H1 (cell line): ENCODE results near the gene POGLUT2. TPM values are rescaled to one million over a fixed set of nuclear protein-coding genes. Genes with fewer than 3 reads are reported as not detected.

Experiments
- CTCF ChIA-PET: fragments of 300-600 bp; sonication (Branson Sonifier 250); formaldehyde crosslinking; loops from one replicate; lab custom pipeline; 2021; ENCODE audit not compliant: partially characterized antibody; lab: Charles Lee
- POLR2A ChIA-PET: fragments of 300-600 bp; sonication (Branson Sonifier 250); formaldehyde crosslinking; loops from one replicate; lab custom pipeline; 2021; ENCODE audit warnings: inconsistent platforms; ENCODE audit not compliant: partially characterized antibody; lab: Charles Lee
- DNase-seq, 2 experiments: peaks; one replicate each; pipeline versions ENCODE4 v3.0.0 to v3.0.0-alpha.2; 2010 to 2022; ENCODE audit warnings: low spot score in 2 of 2, low read depth in 1 of 2, mixed read lengths in 1 of 2
- FAIRE-seq: peaks from 2 replicates; lab custom pipeline; 2011; peaks lifted over from hg19 to GRCh38; lab: Jason Lieb, UNC
- H2AFZ ChIP-seq: 2 replicates; pipeline ENCODE4 v1.8.1; 2012; ENCODE audit warnings: low read length, inconsistent platforms
- H2AK5ac ChIP-seq: 2 replicates; pipeline ENCODE4 v1.6.1; 2013; ENCODE audit warnings: low read depth, low read length
- H2BK120ac ChIP-seq: replicated peaks from 2 replicates; pipeline ENCODE3; 2013; ENCODE audit warnings: low read depth, low read length, inconsistent platforms
- H2BK12ac ChIP-seq: 2 replicates; pipeline ENCODE4 v1.6.1; 2013; ENCODE audit warnings: low read depth, low read length
- H2BK15ac ChIP-seq: 2 replicates; pipeline ENCODE4 v1.6.1; 2013; ENCODE audit warnings: low read length
- H2BK20ac ChIP-seq: 2 replicates; pipeline ENCODE4 v1.6.1; 2013; ENCODE audit warnings: low read length
- H2BK5ac ChIP-seq: 2 replicates; pipeline ENCODE4 v1.6.1; 2013; ENCODE audit warnings: low read depth, low read length
- H3K14ac ChIP-seq: 2 replicates; pipeline ENCODE4 v1.6.1; 2013; ENCODE audit warnings: inconsistent platforms; ENCODE audit not compliant: insufficient read length
- H3K18ac ChIP-seq: 2 replicates; pipeline ENCODE4 v1.6.1; 2013; ENCODE audit warnings: low read length; ENCODE audit errors: extremely low read depth
- H3K23ac ChIP-seq: 2 replicates; pipeline ENCODE4 v1.6.1; 2013; ENCODE audit warnings: inconsistent platforms; ENCODE audit not compliant: insufficient read length
- H3K23me2 ChIP-seq: 2 replicates; pipeline ENCODE4 v1.6.1; 2013; ENCODE audit warnings: low read depth, low read length
- H3K27ac ChIP-seq: 2 replicates; pipeline ENCODE4 v1.6.1; 2011; ENCODE audit warnings: low read depth, low read length, inconsistent platforms
- H3K27me3 ChIP-seq, 4 experiments: replicated peaks in 1 of 4; 1 replicate in 1 of 4; 2 replicates in 3 of 4; pipeline versions ENCODE4 v1.6.1 to v1.8.1; 2011 to 2013; ENCODE audit warnings: low read length in 3 of 4, mild to moderate bottlenecking in 3 of 4, inconsistent platforms in 2 of 4, mixed read lengths in 2 of 4, moderate library complexity in 1 of 4; ENCODE audit not compliant: control insufficient read depth in 3 of 4, insufficient read depth in 3 of 4; ENCODE audit errors: extremely low read depth in 1 of 4
- H3K36me3 ChIP-seq, 4 experiments: 2 replicates each; pipeline versions ENCODE4 v1.6.1 to v1.8.1; 2011 to 2013; ENCODE audit warnings: mild to moderate bottlenecking in 4 of 4, low read length in 3 of 4, moderate library complexity in 2 of 4, control low read depth in 1 of 4, inconsistent platforms in 1 of 4; ENCODE audit not compliant: insufficient read depth in 4 of 4, control insufficient read depth in 2 of 4
- H3K4ac ChIP-seq: replicated peaks from 2 replicates; pipeline ENCODE3; 2013; ENCODE audit warnings: low read length, low read depth, mixed read lengths, inconsistent platforms; ENCODE audit not compliant: insufficient read length
- H3K4me1 ChIP-seq, 4 experiments: replicated peaks in 1 of 4; 1 replicate in 1 of 4; 2 replicates in 3 of 4; pipeline versions ENCODE4 v1.6.1 to v1.8.1; 2011 to 2013; ENCODE audit warnings: low read length in 3 of 4, inconsistent platforms in 2 of 4, mixed read lengths in 1 of 4; ENCODE audit not compliant: insufficient read depth in 4 of 4, control insufficient read depth in 3 of 4
- H3K4me2 ChIP-seq, 2 experiments: 2 replicates each; pipeline versions ENCODE4 v1.6.1 to v1.8.1; 2011 to 2013; ENCODE audit warnings: low read depth in 2 of 2, low read length in 2 of 2, control low read depth in 1 of 2, inconsistent platforms in 1 of 2, mild to moderate bottlenecking in 1 of 2; ENCODE audit not compliant: insufficient read depth in 1 of 2
- H3K4me3 ChIP-seq, 4 experiments: fragments of 200-600, 300-600 bp in 1 of 4; sonication (generic), shearing (Covaris generic), sonication (Bioruptor Twin) in 1 of 4; 2 replicates each; pipeline versions ENCODE4 v1.5.1 to v1.8.1; 2011 to 2016; ENCODE audit warnings: low read length in 4 of 4, low read depth in 3 of 4, control low read depth in 2 of 4, inconsistent platforms in 2 of 4, mild to moderate bottlenecking in 2 of 4, mixed read lengths in 1 of 4, moderate library complexity in 1 of 4; ENCODE audit not compliant: insufficient read depth in 2 of 4; ENCODE audit errors: extremely low read depth in 1 of 4
- H3K56ac ChIP-seq: replicated peaks from 2 replicates; pipeline ENCODE3; 2013; ENCODE audit warnings: low read depth, mild to moderate bottlenecking, mixed read lengths, low read length, inconsistent platforms; ENCODE audit not compliant: insufficient read length
- H3K79me1 ChIP-seq: 2 replicates; pipeline ENCODE4 v1.6.1; 2013; ENCODE audit warnings: low read depth, low read length, control low read depth
- H3K79me2 ChIP-seq, 2 experiments: 2 replicates each; pipeline versions ENCODE4 v1.6.1 to v1.8.1; 2012 to 2013; ENCODE audit warnings: low read length in 2 of 2, mild to moderate bottlenecking in 2 of 2, inconsistent platforms in 1 of 2; ENCODE audit not compliant: insufficient read depth in 2 of 2, control insufficient read depth in 1 of 2
- H3K9ac ChIP-seq, 4 experiments: replicated peaks in 1 of 4; 1 replicate in 1 of 4; 2 replicates in 3 of 4; pipeline versions ENCODE4 v1.6.1 to v1.8.1; 2011 to 2013; ENCODE audit warnings: low read depth in 3 of 4, low read length in 3 of 4, control low read depth in 2 of 4, mild to moderate bottlenecking in 2 of 4, moderate library complexity in 2 of 4, inconsistent platforms in 1 of 4; ENCODE audit errors: extremely low read depth in 1 of 4
- H3K9me3 ChIP-seq, 2 experiments: 2 replicates each; pipeline versions ENCODE4 v1.6.1 to v1.8.1; 2012 to 2013; ENCODE audit warnings: mild to moderate bottlenecking in 2 of 2, moderate library complexity in 2 of 2, control low read depth in 1 of 2, inconsistent platforms in 1 of 2, low read depth in 1 of 2, low read length in 1 of 2, mixed read lengths in 1 of 2; ENCODE audit not compliant: insufficient read depth in 2 of 2
- H4K20me1 ChIP-seq, 2 experiments: replicated peaks in 1 of 2; 2 replicates each; pipeline versions ENCODE3 to v1.8.1; 2011 to 2013; ENCODE audit warnings: inconsistent platforms in 2 of 2, low read length in 2 of 2, mild to moderate bottlenecking in 1 of 2; ENCODE audit not compliant: insufficient read depth in 2 of 2, control insufficient read depth in 1 of 2
- H4K5ac ChIP-seq: 2 replicates; pipeline ENCODE4 v1.6.1; 2013; ENCODE audit warnings: low read length, low read depth, mixed read lengths, inconsistent platforms; ENCODE audit not compliant: insufficient read length
- H4K8ac ChIP-seq: 2 replicates; pipeline ENCODE4 v1.8.0; 2013; ENCODE audit warnings: mild to moderate bottlenecking, moderate library complexity, low read length, inconsistent platforms; ENCODE audit not compliant: insufficient read depth; ENCODE audit errors: extremely low read depth
- H4K91ac ChIP-seq: replicated peaks from 2 replicates; pipeline ENCODE3; 2013; ENCODE audit warnings: low read length, mixed read lengths, inconsistent platforms; ENCODE audit not compliant: insufficient read length
- BRCA1 ChIP-seq: IDR thresholded peaks from 2 replicates; pipeline ENCODE4 v1.6.1; 2012; ENCODE audit warnings: low read depth, low read length, improper control_type of control experiment
- CEBPB ChIP-seq: IDR thresholded peaks from 2 replicates; pipeline ENCODE4 v1.6.1; 2012; ENCODE audit warnings: low read depth, low read length
- CHD2 ChIP-seq: IDR thresholded peaks from 2 replicates; pipeline ENCODE4 v1.6.1; 2012; ENCODE audit warnings: low read length, improper control_type of control experiment
- CREB1 ChIP-seq: IDR thresholded peaks from 2 replicates; pipeline ENCODE4 v1.6.1; 2012; ENCODE audit warnings: inconsistent platforms
- EZH2 ChIP-seq: fragments of 200-600 bp; sonication (generic); IDR thresholded peaks from 2 replicates; pipeline ENCODE4 v1.7.1; 2012; ENCODE audit warnings: low read depth, mild to moderate bottlenecking, moderate library complexity, low read length, inconsistent platforms; ENCODE audit not compliant: severe bottlenecking
- GABPA ChIP-seq: IDR thresholded peaks from 2 replicates; pipeline ENCODE4 v1.6.1; 2011; ENCODE audit warnings: mild to moderate bottlenecking, low read length, moderate library complexity, borderline replicate concordance; ENCODE audit not compliant: insufficient read depth
- GTF2F1 ChIP-seq: IDR thresholded peaks from 2 replicates; pipeline ENCODE4 v1.6.1; 2012; ENCODE audit warnings: low read depth, low read length, improper control_type of control experiment, borderline replicate concordance
- KDM5A ChIP-seq: fragments of 200-600 bp; IDR thresholded peaks from 2 replicates; pipeline ENCODE4 v1.7.1; 2012; ENCODE audit warnings: mild to moderate bottlenecking, low read length, inconsistent platforms, mixed read lengths
- POLR2A ChIP-seq, 2 experiments: IDR thresholded peaks; 1 replicate in 1 of 2; 2 replicates in 1 of 2; pipeline ENCODE4 v1.6.1; 2011; ENCODE audit warnings: low read depth in 2 of 2, low read length in 2 of 2, mild to moderate bottlenecking in 2 of 2; ENCODE audit errors: control extremely low read depth in 1 of 2
- SAP30 ChIP-seq: fragments of 300-600 bp; sonication (generic); IDR thresholded peaks from 2 replicates; pipeline ENCODE4 v1.7.1; 2012; ENCODE audit warnings: low read length, moderate library complexity, mild to moderate bottlenecking, inconsistent platforms; ENCODE audit not compliant: insufficient read depth, insufficient replicate concordance
- YY1 ChIP-seq: IDR thresholded peaks from 2 replicates; pipeline ENCODE4 v1.6.1; 2011; ENCODE audit warnings: low read depth, mild to moderate bottlenecking, low read length
- ZNF274 ChIP-seq: IDR thresholded peaks from 2 replicates; pipeline ENCODE4 v1.7.0; 2012; ENCODE audit warnings: low read length, borderline replicate concordance; ENCODE audit errors: extremely low read depth
- WGBS, 2 experiments: shearing (Covaris generic) in 1 of 2; methylation state at CpG; one replicate each; pipeline versions ENCODE4 v1.1.6 to v1.1.7; 2013 to 2015; ENCODE audit warnings: low lambda C conversion rate in 2 of 2, mixed read lengths in 2 of 2, inconsistent platforms in 1 of 2, low coverage in 1 of 2, missing lambda C conversion rate in 1 of 2; ENCODE audit not compliant: insufficient replicate concordance in 2 of 2, insufficient coverage in 1 of 2, insufficient read length in 1 of 2; ENCODE audit errors: extremely low coverage in 1 of 2, missing lambda C conversion rate in 1 of 2; 5-methylcytosine and 5-hydroxymethylcytosine counted together
- polyA plus RNA-seq, 7 experiments: library from polyadenylated mRNA; depleted of rRNA in 3 of 7; stranded (reverse) in 5 of 7; unstranded in 2 of 7; fragments of >200 nt in 5 of 7; fragments of 200-250 nt in 2 of 7; gene quantifications; 1 replicate in 5 of 7; 2 replicates in 1 of 7; 4 replicates in 1 of 7; pipeline versions ENCODE4 v1.2.1 to v1.2.3, GENCODE V29; 2011 to 2013; ENCODE audit warnings: missing spikeins in 2 of 7, mixed read lengths in 2 of 7
- total RNA-seq: library from RNA; stranded (reverse); fragmentation: NEBNext Ultra II Directional; extraction: Animal tissue kit (Norgen Biotek cat#: 25700); gene quantifications from 2 replicates; pipeline ENCODE4 v1.2.1, GENCODE V29; 2021

POGLUT2 gene
- total and polyA plus RNA-seq, 2 of the 8 experiments (the other 6 are each of a cell fraction or from before 2014, with no cell fraction given) = 9.9 to 22.3 TPM

DNA sequence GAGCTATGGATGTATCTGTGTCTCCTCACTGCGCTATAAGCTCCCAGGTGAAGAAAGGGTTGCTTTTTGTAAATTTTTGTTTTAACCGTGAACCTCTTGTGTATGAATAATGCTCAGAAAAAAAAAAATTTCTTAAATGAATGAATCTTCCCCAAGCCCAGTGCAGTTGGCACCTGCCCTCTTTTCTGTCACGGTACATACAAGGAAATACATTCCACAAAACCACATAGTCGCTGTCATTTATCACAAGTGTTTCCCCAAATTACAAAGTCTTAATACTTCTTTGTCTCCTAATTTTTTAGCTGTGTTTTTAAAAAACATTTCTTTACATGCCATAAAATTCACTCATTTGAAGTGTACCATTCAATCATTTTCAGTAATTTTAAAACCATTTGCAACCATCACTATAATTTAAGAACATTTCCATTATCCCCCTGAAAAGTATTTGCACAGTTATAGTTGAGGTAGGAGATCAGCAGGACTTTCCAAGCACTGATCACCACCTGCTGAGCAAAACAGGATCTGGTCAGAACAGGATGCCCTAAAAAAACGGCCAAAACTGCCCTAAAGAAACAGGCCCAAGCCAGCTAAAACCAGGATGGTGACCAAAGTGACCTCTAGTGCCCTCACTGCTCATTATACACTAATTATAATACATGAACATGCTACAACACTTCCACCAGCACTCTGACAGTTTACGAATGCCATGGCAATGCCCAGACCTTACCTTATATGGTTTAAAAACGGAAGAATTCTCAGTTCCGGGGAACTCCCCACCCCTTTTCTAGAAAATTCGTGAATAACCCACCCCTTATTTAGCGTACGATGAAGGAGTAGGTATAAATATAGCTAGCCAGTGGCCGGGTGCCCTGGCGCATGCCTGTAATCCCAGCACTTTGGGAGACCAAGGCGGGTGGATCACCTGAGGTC lies 23.9 kb downstream of the POGLUT2 start:
- Histone ChIP-seq H2BK20ac (no peak overlapping the region), H3K18ac (no peak overlapping the region), H3K27ac (no peak overlapping the region), H3K9ac (no peak overlapping the region), H4K20me1 (peaks cover 0 to 2% of the 10 kb centered on the region in 2 experiments), H3K36me3 (no peaks in the 10 kb centered on the region), H3K14ac (no peak overlapping the region), H2BK5ac (no peak overlapping the region), H3K4ac (no peak overlapping the region), H4K5ac (no peak overlapping the region), H3K9me3 (peaks cover 0 to 4% of the 10 kb centered on the region in 2 experiments; a peak in 1 of 4 replicates), H3K23ac (no peak overlapping the region), H3K56ac (no peak overlapping the region), H2BK15ac (no peak overlapping the region), H2AK5ac (no peak overlapping the region), H2AFZ (no peak overlapping the region), H2BK12ac (no peak overlapping the region), H3K23me2 (peaks cover 5% of the 10 kb centered on the region), H3K79me2 (no peaks in the 10 kb centered on the region), H3K4me3 (no peak overlapping the region), H3K79me1 (no peaks in the 10 kb centered on the region), H4K91ac (no peak overlapping the region), H4K8ac (no peak overlapping the region), H3K4me2 (no peak overlapping the region; a peak in 1 of 4 replicates), H3K27me3 (peaks cover 0 to 18% (median 12%) of the 10 kb centered on the region in 4 experiments; a peak in 5 of 7 replicates), H2BK120ac (no peak overlapping the region), H3K4me1 (peaks cover 0 to 6% (median 2%) of the 10 kb centered on the region in 4 experiments; a peak in 2 of 7 replicates)
- DNase-seq (no peak), FAIRE-seq (no peak)
- CTCF ChIA-PET = interaction anchor here (1.6 to 5.6 kb wide), 2 partner anchors 17 to 26 kb away, joined by 4 to 28 read pairs; a partner anchor contains a TSS
- POLR2A ChIA-PET = interaction anchor here (0.9 to 3.0 kb wide), 3 partner anchors 10 to 26 kb away, joined by 3 to 12 read pairs (median 3); no protein-coding TSS in a partner anchor
- WGBS, 2 experiments = 91% methylated on average over 14 of the region's 14 CpGs; no CpG with 5 or more reads in 1 of the 2 experiments
- TF ChIP-seq GTF2F1 (no peak), YY1 (no peak), KDM5A (no peak), CEBPB (no peak), CREB1 (no peak), POLR2A (IDR thresholded peaks at IDR 0.05; ENCODE audit: control extremely low read depth in 1 of 2, low read depth in 2 of 2, low read length in 2 of 2) (no peak), ZNF274 (no peak), BRCA1 (no peak), GABPA (no peak), EZH2 (no peak), CHD2 (no peak), SAP30 (no peak)
